GM12873 (cell line): Measurements from ENCODE around the gene KIDINS220.

Source experiments
- TF ChIP-seq, protein P1 (sequence below): IDR thresholded peaks from 2 replicates; pipeline ENCODE4 v1.5.1; 2012; ENCODE audit warnings: low read depth, mild to moderate bottlenecking, moderate library complexity, low read length, control low read depth; ENCODE audit not compliant: insufficient read depth; ENCODE audit errors: missing control alignments

KIDINS220 gene

DNA sequence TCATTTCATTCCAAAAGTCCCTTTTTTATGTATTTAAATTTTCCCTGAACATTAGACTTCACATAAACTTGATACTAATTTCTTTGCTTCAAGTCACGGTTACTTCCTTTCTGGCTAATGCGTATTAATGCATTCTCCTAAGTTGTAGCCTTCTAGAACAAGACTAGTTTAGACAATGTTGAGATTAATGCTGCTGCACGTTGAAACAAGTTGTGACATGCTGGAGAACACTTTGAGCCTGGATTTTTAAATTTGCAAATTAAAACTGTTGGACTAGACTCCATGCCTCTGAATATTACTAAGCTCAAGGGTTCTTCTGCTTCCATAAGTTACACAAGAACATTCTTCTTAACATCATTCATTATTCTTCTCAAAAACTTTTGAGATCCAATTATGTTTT is 126.5 kb downstream of the KIDINS220 start:
- TF ChIP-seq, protein P1, sequence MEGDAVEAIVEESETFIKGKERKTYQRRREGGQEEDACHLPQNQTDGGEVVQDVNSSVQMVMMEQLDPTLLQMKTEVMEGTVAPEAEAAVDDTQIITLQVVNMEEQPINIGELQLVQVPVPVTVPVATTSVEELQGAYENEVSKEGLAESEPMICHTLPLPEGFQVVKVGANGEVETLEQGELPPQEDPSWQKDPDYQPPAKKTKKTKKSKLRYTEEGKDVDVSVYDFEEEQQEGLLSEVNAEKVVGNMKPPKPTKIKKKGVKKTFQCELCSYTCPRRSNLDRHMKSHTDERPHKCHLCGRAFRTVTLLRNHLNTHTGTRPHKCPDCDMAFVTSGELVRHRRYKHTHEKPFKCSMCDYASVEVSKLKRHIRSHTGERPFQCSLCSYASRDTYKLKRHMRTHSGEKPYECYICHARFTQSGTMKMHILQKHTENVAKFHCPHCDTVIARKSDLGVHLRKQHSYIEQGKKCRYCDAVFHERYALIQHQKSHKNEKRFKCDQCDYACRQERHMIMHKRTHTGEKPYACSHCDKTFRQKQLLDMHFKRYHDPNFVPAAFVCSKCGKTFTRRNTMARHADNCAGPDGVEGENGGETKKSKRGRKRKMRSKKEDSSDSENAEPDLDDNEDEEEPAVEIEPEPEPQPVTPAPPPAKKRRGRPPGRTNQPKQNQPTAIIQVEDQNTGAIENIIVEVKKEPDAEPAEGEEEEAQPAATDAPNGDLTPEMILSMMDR, result no peak

DNA sequence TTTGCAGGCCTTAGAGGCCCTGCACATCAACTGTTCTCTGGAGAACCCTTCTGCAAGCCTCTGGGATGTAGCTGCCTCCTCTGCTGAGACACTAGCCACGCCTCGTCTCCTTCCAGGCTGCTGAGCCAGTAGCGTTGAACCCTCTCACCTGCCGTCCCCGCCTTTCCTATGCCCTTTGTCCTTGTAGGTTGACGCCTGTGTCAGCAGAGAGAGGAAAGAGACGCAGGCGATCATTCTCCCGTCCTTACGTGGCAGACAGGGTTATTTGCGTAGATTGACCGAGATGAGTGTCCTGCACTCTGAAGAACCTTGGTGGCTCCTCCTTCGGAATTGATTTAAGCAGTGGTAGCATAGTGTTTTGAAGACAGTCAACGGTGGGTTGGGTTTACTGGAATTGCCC is 127.8 kb downstream of the KIDINS220 start:
- TF ChIP-seq, protein P1, result no peak

DNA sequence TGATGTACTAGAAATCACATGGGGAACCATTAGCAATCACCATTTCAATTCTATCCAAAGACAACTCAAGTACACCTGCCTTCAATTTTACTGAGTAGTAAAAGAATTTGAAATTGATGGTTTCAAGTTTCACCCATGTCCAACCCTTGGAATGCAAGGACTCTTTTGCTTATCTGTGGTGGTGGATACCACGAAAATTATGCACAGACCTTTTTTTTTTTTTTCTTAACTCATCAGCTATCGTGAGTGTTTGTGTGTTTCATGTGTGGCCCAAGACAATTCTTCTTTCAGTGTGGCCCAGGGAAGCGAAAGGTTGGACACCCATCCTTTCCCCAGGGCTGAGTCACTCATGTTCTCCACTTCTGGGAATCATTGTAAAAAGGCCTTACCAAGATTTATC is 132.5 kb downstream of the KIDINS220 start:
- TF ChIP-seq, protein P1, result no peak

DNA sequence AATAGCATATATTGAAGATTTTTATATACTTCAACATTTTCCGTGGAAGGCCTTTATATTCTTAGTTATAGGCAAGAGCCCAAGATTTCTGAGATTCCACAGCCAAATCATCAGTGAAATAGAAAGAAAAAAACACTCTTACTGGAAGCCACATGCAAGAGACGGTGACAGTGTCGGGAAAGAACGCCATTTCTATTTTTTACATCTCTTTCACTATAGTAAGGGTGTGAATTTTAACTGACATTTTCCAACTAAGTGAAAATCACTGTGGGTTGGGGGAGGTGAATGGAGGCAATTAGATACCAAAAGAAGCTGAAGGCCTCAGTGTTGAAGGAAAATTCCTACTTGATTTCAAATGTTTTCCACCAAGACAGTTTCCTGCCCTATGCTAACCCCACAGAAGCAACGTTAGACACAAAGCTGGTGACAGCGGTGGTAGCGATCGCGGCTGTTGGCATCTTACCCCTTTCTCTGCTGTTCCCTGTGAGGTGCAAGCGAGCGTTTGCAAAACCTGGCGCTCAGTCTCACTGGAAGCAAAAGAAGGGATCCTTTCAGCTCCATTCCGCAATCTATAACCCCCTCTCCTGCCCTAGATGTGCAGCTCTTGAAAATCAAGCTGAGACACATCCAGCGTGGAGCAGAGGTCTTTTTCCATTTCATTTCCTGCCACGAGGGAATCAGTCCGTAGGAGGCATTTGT is 135.6 kb downstream of the KIDINS220 start:
- TF ChIP-seq, protein P1, result no peak

GRCh38 chr2:8699839-8700238 is 137.6 kb downstream of the KIDINS220 start:
- TF ChIP-seq, protein P1, result no peak

- TF ChIP-seq, protein P1, result no peak
Measured at GRCh38 chr2:8697190-8697589, 140.2 kb downstream of the KIDINS220 start.

GRCh38 chr2:8694737-8695136 is 142.7 kb downstream of the KIDINS220 start:
- TF ChIP-seq, protein P1, result no peak
